ENCODE data around the gene PPIA.
"Not testable (repeated sequence)": the region's sequence is repeated elsewhere in the genome, so short reads cannot be mapped to it uniquely, and the experiment has no call there.

Gene PPIA

DNA sequence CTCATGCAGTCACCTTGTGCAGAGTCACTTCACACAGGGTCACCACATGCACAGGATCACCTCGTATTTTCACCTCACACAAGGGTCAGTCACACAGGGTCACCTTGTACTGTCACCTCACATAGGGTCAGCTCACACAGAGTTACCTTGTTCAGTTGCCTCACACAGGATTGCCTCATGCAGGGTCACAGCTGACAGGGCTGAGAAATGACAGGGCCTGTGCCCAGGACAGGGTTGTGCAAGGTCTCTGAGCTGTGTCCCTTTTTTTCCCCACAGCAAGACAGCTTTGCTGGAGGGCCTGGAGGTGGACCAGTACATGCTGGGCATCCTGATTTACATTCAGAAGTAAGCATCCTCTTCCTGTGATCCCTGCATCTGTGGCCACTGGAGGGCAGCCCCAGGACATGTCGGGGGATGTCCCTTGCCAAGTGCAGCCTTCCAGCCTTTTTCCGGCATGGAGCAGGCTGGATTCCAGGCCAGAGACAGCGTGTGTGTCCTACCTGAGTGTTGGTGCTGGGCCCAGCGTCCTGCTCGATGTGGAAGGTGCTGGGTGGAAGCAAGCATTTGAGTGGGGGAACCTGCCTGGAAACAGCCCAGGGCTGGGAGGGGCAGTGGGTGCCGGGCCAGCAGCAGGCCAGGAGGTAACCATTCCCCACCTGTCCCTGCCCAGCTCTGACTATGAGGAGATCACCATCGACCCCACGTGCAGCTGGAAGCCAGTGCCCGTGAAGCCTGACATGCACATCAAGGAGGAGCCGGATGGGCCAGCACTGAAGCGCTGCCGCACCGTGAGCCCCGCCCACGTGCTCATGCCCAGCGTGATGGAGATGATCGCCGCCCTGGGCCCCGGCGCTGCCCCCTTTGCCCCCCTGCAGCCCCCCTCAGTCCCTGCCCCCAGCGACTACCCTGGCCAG is 31.6 kb upstream of the PPIA start:
- no peak for DNase-seq

DNA sequence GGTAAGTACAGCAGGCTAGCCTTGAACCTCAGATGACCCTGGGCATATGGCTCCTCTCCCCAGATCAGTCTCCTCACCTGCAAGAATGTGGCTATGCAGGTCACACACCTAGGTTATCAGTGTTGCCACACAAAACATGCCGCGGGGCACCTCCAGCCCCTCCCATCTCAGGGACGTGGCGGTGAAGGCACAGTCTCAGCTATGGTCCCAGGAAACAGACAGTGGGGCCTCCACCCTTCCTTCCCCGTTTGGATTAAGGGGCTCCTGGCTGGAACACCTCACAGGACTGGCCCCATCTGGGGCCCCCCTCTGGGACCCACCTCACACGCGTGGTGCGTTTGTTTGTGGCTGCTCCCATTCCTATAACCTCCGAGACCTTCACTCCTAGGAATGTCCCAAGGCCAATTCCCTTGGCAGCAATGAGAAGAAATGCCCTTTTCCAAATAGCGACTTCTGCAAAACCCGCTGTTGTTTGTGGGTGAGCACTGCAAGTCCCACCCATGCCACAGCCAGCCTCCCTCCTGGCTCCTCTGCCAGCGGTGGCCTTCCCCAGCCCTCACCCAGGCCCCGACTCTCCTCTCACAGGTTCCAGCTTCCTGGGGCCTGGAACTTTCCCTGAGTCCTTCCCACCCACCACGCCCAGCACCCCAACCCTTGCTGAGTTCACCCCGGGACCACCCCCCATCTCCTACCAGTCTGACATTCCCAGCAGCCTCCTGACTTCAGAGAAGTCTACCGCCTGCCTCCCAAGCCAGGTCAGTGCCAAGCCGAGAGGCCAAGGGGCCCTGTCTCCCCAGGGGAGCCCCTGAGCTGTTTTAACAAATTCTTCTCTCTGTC is 30.7 kb upstream of the PPIA start:
- DNase-seq = no peak

DNA sequence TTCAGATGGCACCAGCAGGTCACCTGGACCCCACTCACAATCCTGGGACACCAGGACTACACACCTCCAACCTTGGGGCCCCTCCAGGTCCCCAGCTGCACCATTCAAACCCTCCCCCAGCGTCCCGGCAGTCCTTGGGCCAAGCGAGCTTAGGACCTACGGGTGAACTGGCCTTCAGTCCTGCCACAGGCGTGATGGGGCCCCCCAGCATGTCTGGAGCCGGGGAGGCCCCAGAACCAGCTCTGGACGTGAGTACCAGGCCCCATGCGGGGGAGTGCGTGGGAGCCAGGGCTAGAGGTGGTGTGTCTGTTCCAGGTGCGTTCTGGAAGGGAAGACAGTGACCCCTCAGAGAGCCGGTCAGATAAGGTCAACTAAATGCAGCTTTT is 30.1 kb upstream of the PPIA start:
- no peak for DNase-seq

- no peak for DNase-seq
These were observed 29.2 kb upstream of the PPIA start for GRCh38 chr7:44767134-44767911.

DNA sequence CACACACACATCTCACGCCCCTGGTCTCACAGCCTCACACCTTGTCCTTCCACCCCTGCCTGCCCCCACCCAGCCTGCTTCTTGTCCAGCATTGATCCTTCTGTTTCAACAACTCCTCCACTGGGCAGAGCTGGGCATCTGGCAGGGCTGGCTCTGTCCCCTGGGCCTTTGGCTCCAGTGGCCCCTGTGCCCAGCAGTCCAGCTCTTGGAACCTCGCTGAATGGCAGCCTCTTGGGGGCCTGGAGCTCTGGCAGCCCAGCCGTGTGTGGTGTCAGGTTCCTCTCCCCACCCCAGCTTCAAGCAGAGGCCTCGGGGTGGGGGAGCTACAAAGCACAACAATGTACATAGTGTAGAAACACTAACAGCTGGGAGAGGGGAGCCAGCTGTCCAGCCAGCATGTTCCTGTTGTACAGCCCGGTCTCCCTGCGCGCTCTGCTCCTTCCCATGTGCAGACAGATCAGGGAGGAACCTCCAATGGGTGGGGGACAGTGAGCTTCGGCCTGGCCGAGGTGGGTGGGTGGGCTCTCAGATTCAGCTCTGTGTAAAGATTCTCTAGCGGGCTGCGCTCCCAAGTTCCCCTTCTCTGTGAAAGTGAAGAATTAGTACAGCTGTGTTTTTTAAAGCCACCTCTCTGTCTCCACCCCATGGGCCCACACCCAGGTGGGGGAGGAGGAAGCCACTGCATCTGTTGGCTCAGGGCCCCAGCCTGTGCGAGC is 28.4 kb upstream of the PPIA start:
- DNase-seq = no peak

DNA sequence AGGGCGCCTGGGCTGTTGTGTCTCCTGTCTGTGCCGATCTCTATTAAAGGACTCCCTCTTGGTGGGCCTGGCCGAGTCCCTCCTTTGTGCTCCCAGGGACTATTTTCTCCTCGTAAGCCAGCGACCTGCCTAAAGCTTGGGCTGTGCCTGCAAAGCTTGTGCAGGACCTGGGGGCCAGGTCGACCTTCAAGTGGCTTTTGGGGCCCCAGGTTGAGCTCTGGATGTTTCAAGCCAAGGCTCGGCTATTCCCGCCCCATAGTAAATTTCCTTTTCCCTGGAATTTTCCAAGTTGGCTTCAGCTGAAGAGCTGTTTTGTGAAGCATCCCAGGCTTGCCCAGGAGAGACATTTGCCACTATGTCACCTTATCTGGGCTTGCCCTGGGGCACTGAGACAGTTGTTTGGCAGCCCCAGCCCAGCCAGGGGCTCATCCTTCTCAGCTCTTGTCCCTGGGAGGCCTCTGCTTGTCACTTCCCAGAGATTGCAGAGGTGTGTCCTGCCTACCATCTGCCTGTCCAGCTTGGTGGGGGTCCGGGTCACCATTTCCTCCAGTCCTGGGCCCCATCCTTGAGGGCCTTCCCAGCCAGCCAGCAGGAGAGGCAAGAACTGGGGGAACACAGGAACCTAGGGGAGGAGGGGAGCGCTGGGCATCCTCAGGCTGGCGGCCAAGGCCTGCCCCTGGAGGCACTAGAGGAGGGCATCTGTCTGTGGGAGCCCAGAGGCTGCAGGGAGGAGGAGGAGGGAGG is 27.7 kb upstream of the PPIA start:
- no peak for DNase-seq

DNA sequence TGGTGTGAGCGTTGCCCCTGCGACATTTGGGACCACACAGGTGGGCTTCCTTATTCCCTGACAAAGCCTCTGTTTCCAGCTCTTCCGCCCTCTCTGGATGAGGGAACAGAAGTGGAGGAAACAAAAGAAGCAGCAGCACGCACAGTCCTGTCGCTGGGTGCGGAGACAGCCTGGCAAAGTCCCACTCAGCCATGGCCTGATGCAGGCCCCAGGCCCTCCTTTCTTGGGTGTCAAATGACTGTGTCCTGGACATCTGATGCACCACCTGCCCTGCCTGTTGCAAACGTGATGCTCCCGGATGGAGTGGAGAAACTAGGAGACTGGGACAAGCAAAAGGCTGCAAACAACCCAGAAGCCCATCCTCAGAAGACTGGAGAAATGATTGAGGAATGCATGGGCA is 27.1 kb upstream of the PPIA start:
- DNase-seq = no peak

- no peak for DNase-seq
These were observed 26.6 kb upstream of the PPIA start for GRCh38 chr7:44769776-44770294.

DNA sequence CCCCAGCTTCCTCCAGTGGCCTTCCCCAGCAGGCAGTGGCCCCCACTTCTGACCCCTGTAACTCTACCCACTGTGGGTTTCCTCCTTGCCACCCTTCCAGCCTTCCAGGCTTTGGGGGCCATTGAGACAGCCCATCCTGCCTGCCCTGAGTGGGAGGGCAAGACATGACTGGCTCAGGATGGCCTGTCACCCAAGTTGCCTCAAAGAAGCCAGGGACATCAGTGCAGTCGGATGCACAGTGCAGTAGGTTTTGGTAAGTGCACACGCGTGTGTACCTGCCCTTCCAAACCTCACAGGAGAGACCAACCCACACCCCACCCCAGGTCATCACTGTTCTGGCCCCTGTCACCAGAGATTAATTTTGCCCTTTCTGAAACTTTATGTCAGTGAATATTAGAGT is 25.1 kb upstream of the PPIA start:
- DNase-seq = no peak

DNA sequence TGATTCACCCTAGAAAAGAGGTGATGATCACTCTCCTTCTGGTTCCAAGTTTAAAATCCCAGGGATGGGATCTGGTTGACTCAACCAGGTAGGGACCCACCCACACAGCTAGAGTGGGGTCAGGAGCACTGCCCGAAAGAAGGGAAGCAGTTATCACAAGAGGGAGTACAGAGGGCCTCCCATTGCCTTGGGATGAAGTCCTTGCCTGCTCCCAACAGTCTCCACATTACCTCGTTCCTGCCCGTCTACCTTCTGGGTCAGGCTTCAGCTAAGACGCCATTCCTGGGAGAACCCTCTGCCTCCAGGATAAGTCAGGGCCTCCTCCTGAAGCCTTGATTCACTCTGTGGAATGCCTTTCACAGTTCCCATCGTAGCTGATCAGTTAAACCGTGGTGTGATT is 24.0 kb upstream of the PPIA start:
- no peak for DNase-seq

GRCh38 chr7:44772867-44773266 is 23.6 kb upstream of the PPIA start:
- no peak for DNase-seq

DNA sequence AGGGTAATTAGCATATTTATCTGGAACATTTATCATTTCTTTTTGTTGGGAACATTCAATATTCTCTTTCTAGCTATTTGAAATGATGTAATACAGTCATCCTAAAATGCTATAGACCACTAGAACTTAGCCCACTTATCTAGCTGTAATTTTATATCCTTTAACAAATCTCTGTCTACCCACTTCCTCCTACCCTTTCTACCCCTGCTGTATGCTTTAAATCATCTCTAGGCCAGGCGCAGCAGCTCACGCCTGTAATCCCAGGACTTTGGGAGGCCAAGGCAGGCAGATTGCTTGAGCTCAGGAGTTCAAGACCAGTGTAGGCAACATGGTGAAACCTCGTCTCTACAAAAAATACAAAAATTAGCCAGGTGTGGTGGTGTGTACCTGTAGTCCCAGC is 22.0 kb upstream of the PPIA start:
- DNase-seq = not testable (repeated sequence)

DNA sequence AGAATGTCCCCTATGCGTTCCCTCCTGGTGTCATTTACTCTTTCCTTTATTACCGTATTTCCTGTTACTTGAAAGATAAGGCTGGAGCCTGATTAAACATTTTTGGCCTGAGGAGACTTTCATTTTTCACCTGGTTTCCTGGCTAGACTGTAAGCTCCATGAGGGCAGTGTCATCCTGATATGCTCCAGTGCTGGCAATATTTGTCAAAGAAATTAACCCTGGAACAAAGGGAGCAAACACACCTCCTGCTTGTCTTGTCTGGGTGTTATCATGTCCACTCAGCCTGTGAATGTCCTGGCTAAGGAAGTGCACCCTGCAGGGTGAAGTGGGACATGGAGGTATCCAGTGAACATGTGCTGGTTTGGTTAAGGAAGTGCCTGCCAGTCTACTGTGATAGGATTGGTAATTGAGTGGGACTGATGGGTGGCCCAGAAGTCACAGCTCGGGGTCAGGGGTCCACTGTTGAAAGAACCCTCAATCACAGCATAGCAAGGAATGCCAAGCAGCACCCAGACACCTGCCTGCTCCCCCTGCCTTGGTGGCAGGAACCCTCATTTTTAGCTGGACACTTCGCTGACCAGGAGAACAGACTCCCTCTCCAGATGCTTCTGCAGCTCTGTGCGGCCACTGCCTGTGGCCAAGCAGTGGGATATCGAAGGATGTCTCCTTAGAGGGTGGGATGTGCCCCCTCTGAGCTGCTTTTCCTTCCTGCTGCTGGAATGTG is 20.9 kb upstream of the PPIA start:
- no peak for DNase-seq

DNA sequence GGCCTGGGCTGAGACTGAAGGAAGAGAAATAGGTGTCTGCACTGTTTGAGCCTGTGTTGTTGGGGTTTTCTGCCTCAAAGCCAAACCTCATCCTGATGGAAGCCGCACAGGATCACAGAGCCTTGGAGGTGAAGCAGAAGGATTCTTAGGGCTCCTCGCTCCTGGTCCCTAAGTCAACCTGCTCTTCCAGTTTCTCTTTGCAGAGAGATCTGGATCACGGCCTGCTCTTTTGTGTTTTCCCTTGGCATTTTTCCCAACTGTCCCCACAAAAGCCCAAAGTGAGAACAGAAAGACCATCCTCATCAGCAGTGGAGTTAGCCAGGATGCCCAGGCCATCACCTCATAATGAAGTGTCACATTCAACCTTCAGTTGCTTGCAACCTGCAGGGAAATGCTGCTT is 20.3 kb upstream of the PPIA start:
- no peak for DNase-seq

- no peak for DNase-seq
These were observed 14.0 kb upstream of the PPIA start for GRCh38 chr7:44782460-44782859.

GRCh38 chr7:44783407-44783806 is 13.1 kb upstream of the PPIA start:
- DNase-seq = no peak

GRCh38 chr7:44784364-44784763 is 12.1 kb upstream of the PPIA start:
- no peak for DNase-seq

- DNase-seq = not testable (repeated sequence)
These were observed 11.3 kb upstream of the PPIA start for GRCh38 chr7:44785218-44785617.

- no peak for DNase-seq
These were observed 9.4 kb upstream of the PPIA start for GRCh38 chr7:44787041-44787440.

DNA sequence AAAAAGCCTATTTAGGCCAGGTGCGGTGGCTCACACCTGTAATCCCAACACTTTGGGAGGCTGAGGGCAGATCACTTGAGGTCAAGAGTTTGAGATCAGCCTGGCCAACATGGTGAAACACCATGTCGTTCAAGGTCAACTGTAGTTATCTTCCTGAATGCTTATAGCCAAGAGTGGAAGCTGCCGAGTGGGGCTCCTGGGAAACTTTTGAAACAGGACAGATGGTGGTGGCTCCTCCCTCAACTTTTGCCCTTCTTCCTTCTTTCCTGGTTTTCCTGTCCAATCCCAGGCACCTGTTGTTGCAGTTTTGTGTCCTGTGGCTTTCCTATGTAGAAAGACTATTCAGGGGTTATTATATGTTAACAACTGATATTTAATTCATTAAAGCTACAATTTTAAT is 8.7 kb upstream of the PPIA start:
- no peak for DNase-seq

DNA sequence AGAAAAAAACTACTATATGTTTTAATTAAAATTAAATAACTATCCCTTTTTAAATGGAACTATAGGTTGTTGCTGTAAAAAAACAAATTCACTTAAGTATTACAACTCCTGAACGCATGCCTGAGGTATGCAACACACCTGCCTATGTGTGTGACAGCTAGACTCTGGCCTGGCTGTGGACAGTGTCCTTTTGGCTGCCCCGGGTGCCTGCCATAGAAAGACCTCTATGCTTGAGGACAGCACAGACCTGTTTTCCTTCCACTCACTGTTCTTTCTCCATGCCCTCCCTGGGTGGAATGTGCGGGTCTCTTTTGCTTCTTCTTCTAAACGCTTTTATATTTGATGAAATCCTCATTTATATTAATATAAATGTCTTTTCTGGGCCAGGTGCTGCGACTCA is 6.5 kb upstream of the PPIA start:
- DNase-seq = no peak
